ENCODE measurements around the gene ADTRP. TPM values are rescaled to one million over a fixed set of nuclear protein-coding genes. Genes with fewer than 3 reads are reported as not detected.

ADTRP gene
- total RNA-seq, 2 experiments from 2014 or later = not detected

DNA sequence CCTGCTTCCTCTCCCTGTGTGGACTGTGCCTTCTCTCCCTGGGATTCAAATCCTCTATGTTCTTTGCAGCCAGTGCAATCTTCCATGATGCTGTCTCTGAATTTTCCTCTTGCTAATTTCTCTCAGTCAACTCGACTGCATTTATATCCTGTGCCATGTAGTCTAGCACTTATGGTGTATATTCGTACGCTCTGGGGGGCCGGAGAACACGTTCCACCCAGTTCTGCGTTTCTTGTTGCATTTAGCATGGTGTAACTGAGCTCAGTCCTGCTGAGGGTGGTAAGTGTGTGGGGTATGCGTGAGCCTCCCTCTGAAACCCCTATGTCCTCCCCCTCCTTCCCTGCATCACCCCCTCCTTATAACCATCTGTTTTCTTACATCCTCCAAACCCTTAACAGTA lies 42.0 kb downstream of the ADTRP start:
- Histone ChIP-seq H3K79me2 (ENCODE audit: insufficient read depth, low read depth, low read length) (no peaks in the 10 kb centered on the region), H3K36me3 (ENCODE audit: insufficient read depth, low read length) (no peaks in the 10 kb centered on the region), H3K27ac (ENCODE audit: low read depth, low read length, poor library complexity, severe bottlenecking) (no peak overlapping the region), H3K4me1 (ENCODE audit: insufficient read depth, low read length, poor library complexity, severe bottlenecking) (no peaks in the 10 kb centered on the region), H3K9me2 (ENCODE audit: insufficient read depth, low read length) (no peaks in the 10 kb centered on the region), H3K9me3 (ENCODE audit: low read length) (no peaks in the 10 kb centered on the region), H3K4me3 (ENCODE audit: low read depth, low read length, poor library complexity, severe bottlenecking) (no peak overlapping the region), H3K4me2 (ENCODE audit: low read length) (no peak overlapping the region), H4K20me1 (ENCODE audit: insufficient read depth, low read length) (no peaks in the 10 kb centered on the region), H2AFZ (ENCODE audit: low read length) (no peak overlapping the region)
- POLR2A ChIA-PET = interaction anchor here (0.7 kb wide), 1 partner anchor 911 kb away, joined by 3 read pairs; no protein-coding TSS in a partner anchor
- TF ChIP-seq, protein P1, sequence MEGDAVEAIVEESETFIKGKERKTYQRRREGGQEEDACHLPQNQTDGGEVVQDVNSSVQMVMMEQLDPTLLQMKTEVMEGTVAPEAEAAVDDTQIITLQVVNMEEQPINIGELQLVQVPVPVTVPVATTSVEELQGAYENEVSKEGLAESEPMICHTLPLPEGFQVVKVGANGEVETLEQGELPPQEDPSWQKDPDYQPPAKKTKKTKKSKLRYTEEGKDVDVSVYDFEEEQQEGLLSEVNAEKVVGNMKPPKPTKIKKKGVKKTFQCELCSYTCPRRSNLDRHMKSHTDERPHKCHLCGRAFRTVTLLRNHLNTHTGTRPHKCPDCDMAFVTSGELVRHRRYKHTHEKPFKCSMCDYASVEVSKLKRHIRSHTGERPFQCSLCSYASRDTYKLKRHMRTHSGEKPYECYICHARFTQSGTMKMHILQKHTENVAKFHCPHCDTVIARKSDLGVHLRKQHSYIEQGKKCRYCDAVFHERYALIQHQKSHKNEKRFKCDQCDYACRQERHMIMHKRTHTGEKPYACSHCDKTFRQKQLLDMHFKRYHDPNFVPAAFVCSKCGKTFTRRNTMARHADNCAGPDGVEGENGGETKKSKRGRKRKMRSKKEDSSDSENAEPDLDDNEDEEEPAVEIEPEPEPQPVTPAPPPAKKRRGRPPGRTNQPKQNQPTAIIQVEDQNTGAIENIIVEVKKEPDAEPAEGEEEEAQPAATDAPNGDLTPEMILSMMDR (conservative IDR thresholded peaks at IDR 0.05; ENCODE audit: low read length) = no peak
- TF ChIP-seq EZH2phosphoT487 (IDR thresholded peaks at IDR 0.05; ENCODE audit: borderline replicate concordance, low read depth, low read length) = no peak
- BruUV-seq (replicated peaks) = no TSS peak
- intact Hi-C loops (cut with micrococcal nuclease; ENCODE audit: unreplicated experiment) = no loop called here
- no peak for DNase-seq (ENCODE audit: low spot score)
- CTCF ChIA-PET (ENCODE audit: unreplicated experiment) = interaction anchor here (0.6 kb wide), 1 partner anchor 398 kb away, joined by 6 read pairs; no protein-coding TSS in a partner anchor

DNA sequence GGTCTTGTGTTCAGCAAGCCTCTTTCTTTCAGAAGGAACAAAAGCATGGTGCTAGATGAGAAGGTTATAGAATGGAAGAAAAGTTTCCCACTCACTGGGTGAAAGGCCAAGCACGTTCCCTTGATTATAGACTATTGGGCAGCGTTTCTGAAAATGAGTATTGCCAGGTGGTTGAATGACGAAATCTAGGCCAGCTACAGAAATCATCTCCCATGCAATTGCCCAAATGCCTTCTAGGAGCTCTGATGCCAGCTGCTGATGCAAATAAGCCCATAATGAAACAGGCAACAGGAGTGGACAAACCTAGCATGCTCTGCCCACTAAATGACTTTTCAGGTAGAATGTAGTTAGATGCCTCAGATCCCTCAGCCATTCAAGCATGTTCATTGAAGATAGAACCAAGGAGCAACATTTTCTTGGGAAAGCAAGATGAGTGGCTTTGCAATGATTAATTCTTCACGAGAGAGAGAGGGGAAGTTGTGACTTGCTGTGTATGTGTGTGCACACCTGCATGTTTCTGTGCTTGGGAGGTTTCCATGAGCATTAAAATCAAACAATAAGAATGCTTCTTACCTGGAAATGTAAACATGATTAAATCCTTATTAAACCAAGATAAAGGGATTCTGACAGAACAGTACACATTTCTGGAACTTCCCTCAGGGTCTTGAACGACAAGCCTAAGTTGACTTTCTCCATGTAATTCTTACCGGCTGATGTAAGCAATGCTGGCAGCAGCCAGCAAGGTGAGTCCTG lies 43.6 kb downstream of the ADTRP start:
- no peaks in the 10 kb centered on the region for H3K9me2 ChIP-seq (ENCODE audit: insufficient read depth, low read length)
- POLR2A ChIA-PET = no interaction called here
- no peak overlapping the region for H3K27ac ChIP-seq (ENCODE audit: low read depth, low read length, poor library complexity, severe bottlenecking)
- BruUV-seq (replicated peaks) = no TSS peak
- no peaks in the 10 kb centered on the region for H3K4me1 ChIP-seq (ENCODE audit: insufficient read depth, low read length, poor library complexity, severe bottlenecking)
- H3K36me3 ChIP-seq (ENCODE audit: insufficient read depth, low read length) = no peaks in the 10 kb centered on the region
- H3K79me2 ChIP-seq (ENCODE audit: insufficient read depth, low read depth, low read length) = no peaks in the 10 kb centered on the region
- no peak overlapping the region for H2AFZ ChIP-seq (ENCODE audit: low read length)
- no peaks in the 10 kb centered on the region for H3K9me3 ChIP-seq (ENCODE audit: low read length)
- H3K4me2 ChIP-seq (ENCODE audit: low read length) = no peak overlapping the region
- TF ChIP-seq, protein P1 (conservative IDR thresholded peaks at IDR 0.05; ENCODE audit: low read length) = no peak
- TF ChIP-seq EZH2phosphoT487 (IDR thresholded peaks at IDR 0.05; ENCODE audit: borderline replicate concordance, low read depth, low read length) = no peak
- CTCF ChIA-PET (ENCODE audit: unreplicated experiment) = no interaction called here
- DNase-seq (ENCODE audit: low spot score) = no peak
- intact Hi-C loops (cut with micrococcal nuclease; ENCODE audit: unreplicated experiment) = no loop called here
- no peaks in the 10 kb centered on the region for H4K20me1 ChIP-seq (ENCODE audit: insufficient read depth, low read length)
- H3K4me3 ChIP-seq (ENCODE audit: low read depth, low read length, poor library complexity, severe bottlenecking) = no peak overlapping the region

DNA sequence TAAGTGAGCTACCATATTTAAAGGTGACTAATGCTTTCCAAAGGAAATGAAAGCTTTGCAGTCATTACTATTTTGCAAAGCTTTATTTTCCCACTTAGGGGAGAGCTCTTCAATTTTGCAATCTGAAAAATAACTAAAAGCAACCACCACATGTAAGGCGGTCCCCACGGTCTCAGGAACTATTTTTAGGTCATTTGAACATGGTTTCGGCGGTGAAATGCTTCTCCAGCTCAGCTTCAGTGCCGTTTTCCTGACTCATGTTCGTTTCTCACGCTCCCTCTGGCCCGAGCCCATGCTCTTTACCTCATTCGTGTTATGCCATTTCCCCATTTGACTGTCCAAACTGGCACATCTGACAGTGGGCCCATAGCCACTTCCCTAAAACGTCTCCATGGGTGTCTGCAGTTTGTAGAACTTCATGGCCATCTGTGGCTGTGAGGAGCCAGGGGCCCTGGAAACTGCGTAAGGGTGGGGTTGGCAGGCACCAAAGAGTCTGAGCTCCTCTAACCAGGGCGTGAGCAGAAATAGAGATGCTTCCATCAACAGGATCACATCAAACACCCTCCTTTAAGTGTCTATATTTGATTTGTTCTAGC lies 46.5 kb downstream of the ADTRP start:
- no peaks in the 10 kb centered on the region for H3K9me3 ChIP-seq (ENCODE audit: low read length)
- H3K4me2 ChIP-seq (ENCODE audit: low read length) = no peak overlapping the region
- DNase-seq (ENCODE audit: low spot score) = no peak
- H2AFZ ChIP-seq (ENCODE audit: low read length) = no peak overlapping the region
- H4K20me1 ChIP-seq (ENCODE audit: insufficient read depth, low read length) = no peaks in the 10 kb centered on the region
- H3K4me3 ChIP-seq (ENCODE audit: low read depth, low read length, poor library complexity, severe bottlenecking) = no peak overlapping the region
- no TSS peak for BruUV-seq (replicated peaks)
- ChIA-PET CTCF (ENCODE audit: unreplicated experiment) (no interaction called here), POLR2A (no interaction called here)
- H3K27ac ChIP-seq (ENCODE audit: low read depth, low read length, poor library complexity, severe bottlenecking) = no peak overlapping the region
- TF ChIP-seq, protein P1 (conservative IDR thresholded peaks at IDR 0.05; ENCODE audit: low read length) = no peak
- no peak for TF ChIP-seq EZH2phosphoT487 (IDR thresholded peaks at IDR 0.05; ENCODE audit: borderline replicate concordance, low read depth, low read length)
- no peaks in the 10 kb centered on the region for H3K79me2 ChIP-seq (ENCODE audit: insufficient read depth, low read depth, low read length)
- H3K36me3 ChIP-seq (ENCODE audit: insufficient read depth, low read length) = no peaks in the 10 kb centered on the region
- no peaks in the 10 kb centered on the region for H3K9me2 ChIP-seq (ENCODE audit: insufficient read depth, low read length)
- intact Hi-C loops (cut with micrococcal nuclease; ENCODE audit: unreplicated experiment) = no loop called here
- H3K4me1 ChIP-seq (ENCODE audit: insufficient read depth, low read length, poor library complexity, severe bottlenecking) = no peaks in the 10 kb centered on the region

Data from OCI-LY7 (cell line).